HG02885 (cell line): ENCODE results near the gene B4GALT1.
A peak's percentile ranks its signal among the peaks of the same experiment; 100 is the strongest.

ENCODE experiments used
- ATAC-seq: cut with Tn5 transposase; IDR thresholded peaks from one replicate; pipeline ENCODE4 v1.9.1; 2021; ENCODE audit warnings: mild to moderate bottlenecking; ENCODE audit not compliant: unreplicated experiment, poor library complexity

B4GALT1 gene

DNA sequence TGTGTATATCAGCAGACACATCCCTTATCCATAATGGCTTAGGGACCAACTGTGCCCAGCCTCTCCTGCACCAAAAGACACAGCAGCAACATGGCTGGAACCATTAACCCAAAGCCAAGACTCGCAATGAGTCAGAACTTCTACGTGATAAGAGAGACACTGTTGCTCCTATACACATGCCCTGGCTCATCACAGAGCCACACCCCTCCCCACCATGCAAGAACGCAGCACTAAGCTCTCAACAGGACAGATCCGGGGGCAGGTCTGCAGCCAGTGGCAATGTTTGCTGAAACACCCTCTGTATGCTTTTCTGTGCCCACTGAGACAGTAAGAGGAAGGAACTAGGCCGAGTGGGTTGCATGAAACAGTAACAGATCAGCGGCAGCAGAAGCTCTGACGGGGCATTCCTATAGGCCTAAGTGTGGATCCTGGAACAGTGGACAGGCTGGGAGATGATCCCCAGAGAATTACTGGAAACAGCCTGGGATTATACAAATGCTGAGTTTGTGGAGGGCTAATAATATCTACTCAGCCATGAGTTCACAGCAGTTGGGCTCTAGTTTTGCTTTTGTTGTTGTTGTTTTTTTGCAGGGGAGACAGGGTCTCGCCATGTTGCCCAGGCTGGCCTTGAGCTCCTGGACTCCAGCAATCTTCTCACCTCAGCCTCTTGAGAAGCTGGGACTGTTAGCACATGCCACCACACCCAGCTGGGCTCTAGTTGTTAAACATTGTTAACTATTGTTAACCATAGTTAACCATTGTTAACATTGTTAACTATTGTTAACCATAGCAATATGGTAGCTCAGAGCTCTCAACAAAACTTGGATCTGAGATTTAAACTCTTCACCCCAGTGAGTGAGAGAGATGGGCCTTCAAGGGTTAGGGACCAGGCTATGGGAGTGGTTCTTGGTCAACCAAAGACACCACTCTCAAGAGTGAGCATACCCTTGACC is 41.0 kb downstream of the B4GALT1 start:
- ATAC-seq = peak; percentile 28

DNA sequence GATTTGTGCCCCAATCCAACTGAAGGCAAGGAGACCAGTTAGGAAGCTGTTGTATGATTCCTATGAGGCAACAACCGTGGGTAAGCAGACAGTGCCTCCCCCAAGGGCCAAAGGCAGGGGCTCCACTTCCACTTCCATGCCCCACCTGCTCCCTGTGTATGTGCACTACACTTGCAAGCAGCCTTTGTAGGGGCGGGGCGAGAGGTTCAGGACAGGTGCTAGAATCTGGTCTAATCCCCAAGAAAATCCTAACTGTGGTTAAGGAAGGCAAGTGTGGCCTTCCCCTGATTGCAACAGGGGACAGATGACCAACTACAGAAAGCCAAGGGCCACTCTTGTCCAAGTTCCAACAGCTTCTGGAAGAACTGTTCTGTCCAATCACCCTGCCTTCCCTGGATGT is 41.7 kb downstream of the B4GALT1 start:
- no peak for ATAC-seq

DNA sequence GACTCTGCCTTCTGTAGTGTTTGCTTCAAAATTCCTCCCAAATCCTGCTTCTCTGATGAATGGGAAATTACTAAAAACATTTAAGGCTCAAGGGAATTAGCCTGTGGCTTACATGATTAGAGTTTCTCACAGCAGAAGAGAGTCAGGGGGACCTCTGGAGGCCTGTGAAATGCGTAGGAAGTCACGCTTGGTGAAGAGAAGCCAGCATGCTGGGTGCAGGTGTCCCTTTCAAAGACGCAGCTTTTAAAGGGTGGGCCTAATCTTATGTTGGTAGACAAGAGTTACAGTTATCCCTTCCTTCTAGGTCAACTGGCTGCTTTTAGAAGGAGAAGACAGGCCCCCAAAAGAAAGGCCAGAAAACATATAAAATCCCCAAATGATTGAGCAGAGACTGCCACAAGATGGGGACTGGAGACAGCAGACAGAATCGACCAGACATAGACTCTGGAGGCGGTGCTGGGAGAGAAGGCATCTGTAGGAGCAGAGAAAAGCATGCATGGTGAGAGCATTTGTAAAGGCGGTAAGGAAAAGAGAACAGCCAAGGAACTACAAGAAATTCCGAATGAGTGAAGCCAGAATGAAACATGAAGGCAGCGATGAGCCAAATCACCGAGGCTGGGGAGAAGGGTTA is 42.3 kb downstream of the B4GALT1 start:
- ATAC-seq = peak; percentile 71

DNA sequence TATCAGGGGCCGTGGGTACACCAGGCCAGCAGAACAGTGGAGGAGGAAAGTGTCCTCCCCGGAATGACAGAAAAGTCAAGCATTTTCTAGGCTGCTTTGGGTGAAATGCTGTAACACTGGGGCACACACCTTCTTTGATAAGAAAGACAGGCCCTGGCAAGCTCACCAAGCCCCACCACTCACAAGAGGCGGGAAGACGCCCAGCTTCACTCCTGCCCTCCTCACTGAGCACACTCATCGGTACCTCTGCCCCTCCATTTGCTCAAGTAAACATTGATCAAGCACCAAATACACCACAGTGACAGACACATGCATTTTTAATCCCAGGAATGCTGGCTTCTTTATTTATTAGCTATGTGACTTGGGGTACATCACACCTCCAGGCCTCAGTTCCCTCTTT is 43.1 kb downstream of the B4GALT1 start:
- ATAC-seq = no peak

DNA sequence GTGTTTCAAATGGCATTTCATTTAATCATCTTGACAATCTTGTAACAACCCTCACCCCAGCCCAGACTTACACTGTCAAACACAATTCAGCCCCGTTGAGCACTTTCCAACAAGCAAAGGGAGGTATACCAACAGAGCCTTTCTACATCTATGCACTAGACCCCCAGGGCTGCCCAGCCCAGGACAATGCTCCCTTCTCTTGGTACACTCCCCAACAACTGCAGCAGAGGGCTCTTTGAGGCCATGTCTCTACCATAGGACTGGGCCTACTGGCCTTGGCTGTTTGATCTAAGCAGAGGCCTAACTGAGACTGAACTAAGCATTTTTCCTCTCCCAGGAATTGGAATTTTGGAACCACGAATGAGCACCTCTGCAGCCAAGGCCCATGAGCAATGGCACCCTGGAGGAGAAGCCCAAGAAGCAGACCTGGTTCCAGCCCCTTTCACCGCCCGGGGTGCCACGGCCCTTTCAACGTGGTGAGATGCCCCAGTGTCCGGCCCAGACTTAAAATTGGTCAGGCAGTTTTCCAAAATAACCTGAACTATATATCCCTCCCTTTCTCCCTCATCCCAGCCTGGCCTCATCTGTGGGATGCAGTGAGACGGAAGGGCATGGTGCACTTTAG is 43.6 kb downstream of the B4GALT1 start:
- no peak for ATAC-seq

DNA sequence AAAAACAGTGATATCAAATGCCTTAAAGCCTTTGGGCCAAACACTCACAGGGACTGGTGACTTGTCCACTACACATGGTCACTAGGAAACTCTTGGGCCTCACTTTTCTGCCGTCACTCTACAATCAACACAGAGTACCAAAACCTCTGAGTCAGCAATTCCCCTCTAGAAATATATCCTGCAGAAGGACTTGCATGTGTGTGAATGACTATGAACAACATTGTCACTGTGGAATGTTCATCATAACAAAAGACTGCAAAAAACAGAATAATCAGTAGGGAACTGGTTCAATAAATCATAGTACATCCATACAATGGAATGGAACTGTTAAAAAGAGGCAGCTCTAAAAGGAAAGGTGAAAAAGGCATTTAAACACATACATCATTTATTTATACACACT is 46.5 kb downstream of the B4GALT1 start:
- no peak for ATAC-seq

DNA sequence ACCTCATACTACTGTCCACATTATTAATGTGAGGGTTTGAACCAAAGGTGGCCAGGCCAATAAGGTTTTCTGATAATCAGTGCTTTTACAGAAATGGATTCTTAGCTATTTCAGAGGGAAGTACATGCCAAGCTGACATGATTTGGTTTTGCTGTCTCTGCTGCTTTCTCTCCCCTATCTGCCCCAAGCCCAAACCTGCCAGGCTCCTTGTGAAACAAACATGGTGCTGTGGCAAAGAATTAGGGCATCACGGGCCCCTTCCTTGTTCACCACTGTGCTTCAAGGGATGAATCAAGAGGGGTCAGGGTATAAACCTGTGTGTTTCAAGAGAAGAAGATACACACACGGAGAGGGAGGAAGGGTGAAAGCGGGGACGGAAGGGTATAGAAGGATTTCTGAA is 49.3 kb downstream of the B4GALT1 start:
- ATAC-seq = no peak

DNA sequence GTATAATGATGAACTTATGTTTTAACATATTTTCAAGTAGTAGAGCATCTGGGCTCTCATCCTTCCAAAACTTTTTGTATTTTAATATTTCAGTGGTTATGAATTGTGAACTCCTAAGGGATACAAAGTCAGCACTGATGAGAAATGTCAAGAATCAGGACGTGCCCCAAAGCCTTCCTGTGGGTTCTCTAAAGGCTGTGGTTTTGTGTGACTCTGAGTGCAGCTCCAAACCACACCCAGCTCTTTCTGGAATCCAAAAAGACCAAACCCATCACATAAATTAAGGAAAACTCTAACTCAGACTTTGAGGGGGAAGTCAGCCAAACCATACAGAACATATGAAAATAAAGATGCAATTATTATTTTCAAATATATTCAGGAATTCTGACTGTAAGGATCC is 49.8 kb downstream of the B4GALT1 start:
- ATAC-seq = no peak

DNA sequence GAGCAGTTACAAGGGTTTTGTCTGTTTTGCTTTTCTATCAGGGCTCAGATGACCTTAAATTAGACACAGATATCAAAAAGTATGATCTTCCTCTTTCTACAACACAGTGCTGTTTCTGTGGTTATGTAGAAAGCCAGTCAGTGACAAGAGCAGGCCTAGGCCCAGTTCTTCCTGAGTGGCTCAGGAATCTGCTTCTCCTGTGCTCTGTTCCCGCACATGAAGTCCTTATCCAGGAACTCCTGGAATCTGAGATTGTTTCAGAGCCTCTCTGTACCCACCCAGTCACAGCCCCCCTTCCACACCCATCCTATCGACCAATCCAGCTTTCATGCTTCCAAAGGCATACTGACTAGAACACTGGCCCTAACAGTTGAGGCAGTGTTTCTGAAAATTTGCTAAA is 50.3 kb downstream of the B4GALT1 start:
- ATAC-seq = peak; percentile 52

DNA sequence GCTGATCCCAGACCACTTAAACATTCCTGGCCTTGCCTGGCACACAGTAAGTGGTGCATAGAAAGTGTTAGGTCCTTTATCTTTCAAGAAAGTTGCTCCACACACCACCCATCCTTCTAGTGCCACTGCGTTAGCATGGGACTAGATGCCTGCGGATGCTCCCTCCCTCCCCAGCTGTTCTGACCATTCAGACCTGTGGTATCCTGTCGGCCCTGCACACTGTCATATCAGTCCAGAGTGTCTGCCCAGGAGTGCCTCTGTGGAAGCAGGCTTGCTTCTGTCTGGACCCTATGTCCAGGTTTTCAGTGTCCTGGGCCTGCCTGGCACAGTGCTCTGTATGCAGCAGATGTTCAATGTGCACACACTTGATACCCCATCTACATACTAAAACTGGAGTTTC is 52.4 kb downstream of the B4GALT1 start:
- no peak for ATAC-seq

DNA sequence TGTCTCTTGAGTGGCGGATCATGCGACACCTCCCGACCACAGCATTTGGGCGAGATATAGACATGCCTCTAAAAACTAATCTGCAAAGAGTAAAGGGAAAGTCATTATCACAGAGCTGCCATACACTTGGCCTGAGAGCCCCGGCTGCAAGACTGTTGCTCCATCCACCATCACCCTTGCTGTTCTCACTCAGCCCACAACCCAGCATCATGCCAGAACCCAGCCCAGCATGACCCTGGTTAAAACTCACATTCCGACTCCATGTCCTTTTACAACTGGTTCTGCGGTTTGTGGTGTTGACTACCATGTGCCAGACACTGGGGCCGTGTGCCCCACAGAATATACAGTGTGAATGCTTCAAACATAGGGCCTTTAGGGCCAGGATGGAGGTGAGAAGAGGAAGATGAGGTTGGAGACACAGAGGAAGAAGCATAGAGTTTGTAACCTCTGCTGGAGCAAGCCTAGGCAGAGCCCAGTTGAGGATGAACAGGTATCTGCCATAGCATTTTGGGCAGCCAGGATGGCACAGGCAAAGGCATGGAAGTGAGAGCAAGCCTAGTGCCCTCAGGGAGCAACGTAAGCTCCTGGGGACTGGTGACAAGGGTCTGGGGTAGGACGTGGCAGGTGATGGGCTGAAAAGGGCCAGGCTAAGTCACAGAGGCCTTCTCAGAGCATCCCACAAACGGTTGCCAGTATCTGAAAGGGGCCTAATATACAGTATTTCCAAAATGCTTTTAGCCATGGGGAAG is 53.2 kb downstream of the B4GALT1 start:
- ATAC-seq = no peak

DNA sequence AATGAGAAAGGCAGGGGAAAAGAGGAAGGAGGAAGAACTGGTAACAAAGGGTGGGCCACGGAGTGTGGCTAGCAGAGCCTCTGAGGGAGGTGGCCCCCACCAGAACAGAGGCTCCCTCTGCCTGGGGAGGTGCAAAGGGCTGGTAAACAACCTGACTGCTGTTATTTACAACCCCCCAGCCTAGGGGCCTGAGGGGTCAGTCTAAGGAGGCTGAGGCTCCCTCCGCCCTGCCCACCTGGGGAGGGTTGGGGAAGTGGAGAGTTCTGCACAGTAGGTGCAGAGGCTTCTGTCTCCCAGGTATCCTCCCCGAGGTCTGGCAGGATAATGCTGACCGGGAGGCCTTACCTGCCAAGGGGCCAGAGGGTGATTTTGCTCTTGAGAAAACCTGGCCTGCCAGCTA is 55.0 kb downstream of the B4GALT1 start:
- no peak for ATAC-seq

DNA sequence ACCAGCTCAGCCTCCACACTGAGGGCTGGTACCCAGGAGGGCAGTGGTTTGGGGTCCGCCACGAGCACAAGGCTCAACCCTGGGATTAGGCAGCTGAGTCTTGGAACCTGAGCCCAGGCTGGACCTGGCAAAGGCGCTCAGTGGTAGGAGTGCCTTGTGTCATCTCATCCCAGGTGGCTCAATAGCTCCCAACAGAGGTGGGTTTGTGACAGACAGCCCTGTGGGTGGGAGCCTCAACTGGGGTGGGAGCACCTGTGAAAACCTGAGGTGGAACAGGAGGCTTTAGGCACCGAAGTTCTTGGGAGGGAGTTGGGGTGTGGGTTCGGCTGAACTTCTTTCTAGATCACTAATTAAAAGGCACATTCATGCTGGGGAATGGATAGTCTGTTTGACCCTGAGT is 55.5 kb downstream of the B4GALT1 start:
- ATAC-seq = no peak

DNA sequence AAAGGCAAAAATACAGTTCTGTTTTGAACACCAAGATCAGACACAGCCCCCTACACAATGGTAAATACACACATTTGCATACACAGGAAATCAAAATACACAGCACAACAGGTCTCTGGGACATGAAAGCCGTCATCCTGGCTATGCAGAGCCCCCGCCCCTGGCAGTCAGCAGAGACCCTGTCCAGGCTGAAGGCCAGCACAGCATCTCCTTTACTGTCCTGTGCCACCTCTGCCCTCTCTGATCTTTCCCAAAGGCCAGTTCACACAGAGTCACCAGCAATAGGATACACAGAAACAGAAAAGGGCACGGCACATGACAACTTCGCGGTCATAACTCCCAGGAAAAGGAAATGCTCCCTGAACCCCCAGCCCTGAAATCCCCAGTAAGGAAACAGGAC is 56.5 kb downstream of the B4GALT1 start:
- no peak for ATAC-seq

DNA sequence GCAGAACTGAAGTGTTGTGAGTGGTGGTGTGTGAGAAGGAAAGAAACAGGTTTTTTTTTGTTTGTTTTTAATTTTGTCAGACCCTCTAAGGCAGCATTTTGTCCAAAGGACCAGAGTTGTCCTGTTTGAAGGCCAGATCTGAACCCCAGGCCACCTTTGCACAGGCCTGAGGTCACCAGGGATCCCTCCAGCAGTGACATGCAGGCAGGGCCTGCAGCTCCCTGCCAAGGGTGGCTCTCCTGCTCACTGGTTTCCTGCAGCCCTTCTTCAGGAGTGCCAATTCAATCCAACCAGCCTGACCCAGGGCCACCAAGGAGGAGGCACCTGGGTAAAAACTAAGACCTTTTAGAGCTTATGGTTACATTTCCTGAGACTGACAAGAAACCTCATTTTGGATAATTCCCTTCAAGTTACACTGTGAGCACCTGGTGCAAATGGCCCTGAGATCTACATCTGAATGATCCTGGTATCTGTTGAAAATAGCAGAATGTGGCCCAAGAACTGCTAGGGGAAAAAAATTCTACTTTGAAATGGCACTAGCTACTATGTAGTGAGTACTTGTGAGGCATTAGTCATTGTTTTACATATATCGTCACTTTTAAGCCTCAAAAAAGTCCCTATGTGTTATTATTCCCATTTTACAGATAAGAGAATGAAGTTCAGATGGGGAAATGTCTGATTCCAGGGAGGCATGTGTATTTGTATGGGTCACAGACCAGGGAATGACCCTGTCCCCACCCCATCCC is 57.1 kb downstream of the B4GALT1 start:
- ATAC-seq = no peak

DNA sequence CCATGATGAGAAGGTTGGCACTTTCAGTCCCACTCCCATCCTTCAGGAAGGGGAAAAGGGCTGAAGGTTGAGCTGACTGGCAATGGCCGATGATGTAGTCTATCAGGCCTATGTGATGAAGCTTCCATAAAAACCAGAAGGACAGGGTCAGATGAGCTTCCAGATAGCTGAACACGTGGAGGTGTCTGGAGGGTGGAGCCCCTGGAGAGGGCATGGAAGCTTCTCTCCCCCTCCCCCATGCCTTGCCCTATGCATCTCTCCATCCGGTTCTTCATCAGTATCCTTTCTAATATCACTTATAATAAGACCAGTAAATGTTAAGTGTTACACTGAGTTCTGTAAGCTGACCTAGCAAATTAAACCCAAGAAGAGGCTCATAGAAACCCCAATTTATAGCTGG is 58.0 kb downstream of the B4GALT1 start:
- ATAC-seq = no peak

DNA sequence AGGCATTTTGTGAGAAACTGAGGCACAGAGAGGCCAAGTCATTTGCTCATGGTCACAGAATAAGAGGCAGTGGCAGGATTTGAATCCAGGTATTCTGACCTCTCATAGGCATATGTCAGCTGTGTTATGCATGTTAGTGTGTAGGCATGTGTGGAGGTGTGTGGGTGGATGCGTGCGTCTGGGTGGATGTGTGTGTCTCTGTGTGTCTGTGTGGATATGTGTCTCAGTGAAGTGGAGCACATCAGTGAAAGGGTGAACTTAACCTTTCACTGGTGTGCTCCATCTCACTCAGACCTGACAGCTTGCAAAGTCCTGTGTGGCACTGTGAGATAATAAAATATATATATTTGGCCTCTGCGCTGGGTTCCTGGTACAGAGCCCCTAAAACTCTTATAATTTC is 58.7 kb downstream of the B4GALT1 start:
- no peak for ATAC-seq

DNA sequence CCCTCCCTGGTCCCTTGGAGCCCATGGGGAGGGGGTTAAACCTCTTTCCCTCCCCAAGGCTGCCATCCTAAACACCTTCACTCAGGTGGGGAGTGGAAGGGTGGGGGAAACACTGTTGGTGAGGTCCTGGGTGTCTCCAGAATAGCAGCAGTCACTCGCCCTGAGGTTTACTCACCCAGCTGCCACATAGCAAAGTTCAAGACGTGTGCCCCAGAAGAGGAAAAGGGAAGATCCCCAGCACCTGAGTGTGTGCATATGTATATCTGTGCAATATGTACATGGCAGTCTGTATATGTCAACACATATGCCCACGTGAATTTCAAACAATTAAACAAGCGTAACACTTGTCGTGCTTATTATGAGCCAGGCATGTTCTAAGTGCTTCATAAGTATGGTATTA is 59.4 kb downstream of the B4GALT1 start:
- ATAC-seq = no peak

DNA sequence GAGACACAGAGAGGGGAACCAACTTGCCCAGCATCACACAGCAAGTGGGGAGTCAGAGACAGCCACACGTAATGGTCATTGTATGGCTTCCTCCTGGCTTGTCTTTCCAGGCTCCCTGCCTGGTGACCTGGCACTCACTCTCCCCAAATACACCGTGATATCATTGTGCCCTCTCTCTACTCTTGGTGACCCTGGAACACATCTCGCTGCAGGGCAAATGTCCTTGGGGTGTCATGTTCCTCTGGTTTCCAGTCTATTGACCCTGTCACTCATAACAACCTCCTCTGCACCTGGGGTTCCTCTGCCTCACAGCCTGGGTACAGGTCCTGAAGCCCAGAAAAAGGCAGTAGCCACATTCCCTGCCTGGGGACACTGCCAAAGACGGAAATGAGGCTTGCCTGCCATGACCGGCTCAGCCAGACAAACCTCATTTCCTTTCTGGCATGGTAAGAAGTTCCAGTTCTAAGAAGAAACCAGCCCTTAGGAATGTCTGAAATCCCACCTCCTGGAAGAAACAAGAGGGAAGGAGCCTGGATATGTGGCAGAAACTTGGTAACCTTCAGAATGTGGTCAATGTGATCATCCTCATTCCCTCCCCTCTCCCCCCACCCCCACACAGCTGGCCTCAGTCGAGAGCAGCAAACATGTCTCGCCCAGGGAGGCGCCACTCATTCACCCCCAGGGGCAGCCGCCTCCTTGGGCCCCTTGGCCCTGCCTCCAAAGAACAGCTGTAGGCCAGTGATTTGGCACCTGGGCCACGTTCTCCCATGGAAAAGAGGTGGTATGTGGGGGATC is 60.1 kb downstream of the B4GALT1 start:
- ATAC-seq = no peak
